Left forelimb (tissue), 1 donor: ENCODE results near the gene ZFAND3.

Experiments used
- DNase-seq: peaks from one replicate; pipeline ENCODE4 v3.0.0-alpha.2; 2018; ENCODE audit warnings: low spot score

ZFAND3 gene

DNA sequence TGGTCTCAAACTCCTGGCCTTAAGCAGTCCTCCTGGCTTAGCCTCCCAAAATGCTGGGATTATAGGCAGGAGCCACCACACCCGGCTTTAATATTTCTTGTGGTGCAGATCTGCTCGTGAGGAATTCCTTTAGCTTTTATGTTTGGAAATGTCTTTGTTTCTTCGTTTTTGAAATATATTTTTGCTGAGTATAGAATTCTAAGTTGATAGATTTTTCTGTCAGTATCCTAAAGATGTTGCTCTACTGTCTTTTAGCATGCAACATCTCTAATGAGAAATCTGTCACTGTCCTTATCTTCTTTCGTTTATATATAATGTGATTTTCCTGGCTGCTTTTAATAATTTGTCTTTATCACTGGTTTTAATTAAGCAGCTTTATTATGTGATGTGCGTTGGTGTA is 75.1 kb downstream of the ZFAND3 start:
- DNase-seq, result no peak

DNA sequence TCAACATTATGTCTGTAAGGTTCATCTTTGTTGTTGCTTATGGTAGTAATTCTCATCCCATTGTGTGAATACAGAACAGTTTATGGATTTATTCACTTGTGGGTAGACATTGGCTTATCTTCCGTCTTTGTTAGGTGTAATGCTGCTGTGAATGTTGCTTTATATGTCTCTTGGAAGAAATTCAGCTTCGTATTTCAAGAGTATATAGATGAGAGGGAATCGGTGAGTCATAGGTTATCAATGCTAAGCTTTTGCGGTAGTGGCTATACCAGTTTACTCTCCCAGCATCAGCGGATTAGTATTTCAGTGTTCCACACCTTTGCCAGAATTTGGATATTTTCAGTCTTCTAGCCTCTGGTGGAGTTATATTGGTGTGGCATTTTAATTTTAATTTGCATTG is 77.8 kb downstream of the ZFAND3 start:
- no peak for DNase-seq

GRCh38 chr6:37897818-37898515 is 78.4 kb downstream of the ZFAND3 start:
- DNase-seq, result no peak

GRCh38 chr6:37903351-37904340 is 84.1 kb downstream of the ZFAND3 start:
- DNase-seq, result no peak

- no peak for DNase-seq
Observed at GRCh38 chr6:37904590-37904989, 85.1 kb downstream of the ZFAND3 start.

DNA sequence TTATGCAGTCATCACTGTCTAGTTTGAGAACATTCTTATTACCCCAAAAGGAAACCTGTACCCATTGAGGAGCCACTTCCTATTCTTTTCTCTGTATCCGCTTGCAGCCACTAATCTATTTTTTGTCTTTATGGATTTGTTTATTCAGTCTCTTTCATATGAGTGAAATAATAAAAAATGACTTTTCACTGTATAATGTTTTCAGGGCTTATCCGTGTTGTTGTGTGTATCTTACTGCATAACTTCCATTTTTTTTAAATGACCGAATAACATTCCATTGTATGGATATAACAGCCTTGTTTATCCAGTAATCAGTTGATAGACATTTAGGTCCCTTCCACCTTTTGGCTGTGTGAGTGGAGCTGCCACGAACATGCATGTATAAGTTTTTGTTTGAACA is 86.6 kb downstream of the ZFAND3 start:
- no peak for DNase-seq

GRCh38 chr6:37910998-37911397 is 91.5 kb downstream of the ZFAND3 start:
- no peak for DNase-seq

DNA sequence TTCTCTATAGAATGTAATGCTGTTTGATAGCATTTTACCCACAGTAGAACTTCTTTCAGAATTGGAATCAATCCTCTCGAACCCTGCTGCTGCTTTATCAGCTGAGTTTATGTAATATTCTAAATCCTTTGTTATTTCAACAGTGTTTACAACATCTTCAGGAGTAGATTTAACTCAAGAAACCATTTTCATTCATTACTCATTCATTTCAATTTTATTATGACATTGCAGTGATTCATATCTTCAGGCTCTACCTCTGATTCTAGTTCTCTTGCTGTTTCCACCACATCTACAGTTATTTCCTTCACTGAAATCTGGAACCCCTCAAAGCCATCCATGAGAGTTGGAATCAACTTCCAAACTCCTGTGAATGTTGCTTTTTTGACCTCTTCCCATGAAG is 93.7 kb downstream of the ZFAND3 start:
- no peak for DNase-seq

GRCh38 chr6:37915463-37915862 is 95.9 kb downstream of the ZFAND3 start:
- no peak for DNase-seq

DNA sequence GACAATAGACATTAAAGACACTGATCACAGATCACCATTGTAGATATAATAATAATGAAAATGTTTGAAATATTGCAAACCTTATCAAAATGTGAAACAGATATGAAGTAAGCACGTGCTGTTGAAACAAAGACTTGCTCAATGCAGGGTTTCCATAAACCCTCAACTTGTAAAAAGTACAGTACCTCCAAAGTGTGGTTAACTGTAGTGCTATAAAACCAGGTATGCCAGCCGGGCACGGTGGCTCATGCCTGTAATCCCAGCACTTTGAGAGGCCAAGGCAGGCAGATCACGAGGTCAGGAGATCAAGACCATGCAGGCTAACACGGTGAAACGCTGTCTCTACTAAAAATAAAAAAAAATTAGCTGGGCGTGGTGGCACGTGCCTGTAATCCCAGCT is 96.6 kb downstream of the ZFAND3 start:
- DNase-seq, result no peak

DNA sequence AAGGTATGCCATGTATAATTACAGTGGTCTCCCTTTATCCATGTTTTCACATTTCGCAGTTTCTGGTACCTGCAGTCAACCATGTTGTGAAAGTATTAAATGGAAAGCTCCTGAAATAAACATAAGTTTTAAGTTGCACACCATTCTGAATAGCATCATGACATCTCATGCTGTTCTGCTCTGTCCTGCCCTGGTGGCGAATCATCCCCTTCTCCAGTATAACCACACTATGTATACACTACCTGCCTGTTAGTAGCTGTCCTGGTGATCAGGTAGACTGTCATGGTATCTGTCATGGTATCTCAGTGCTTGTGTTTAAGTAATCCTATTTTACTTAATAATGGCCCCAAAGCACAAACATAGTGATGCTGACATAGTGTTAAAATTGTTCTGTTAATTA is 97.1 kb downstream of the ZFAND3 start:
- no peak for DNase-seq

DNA sequence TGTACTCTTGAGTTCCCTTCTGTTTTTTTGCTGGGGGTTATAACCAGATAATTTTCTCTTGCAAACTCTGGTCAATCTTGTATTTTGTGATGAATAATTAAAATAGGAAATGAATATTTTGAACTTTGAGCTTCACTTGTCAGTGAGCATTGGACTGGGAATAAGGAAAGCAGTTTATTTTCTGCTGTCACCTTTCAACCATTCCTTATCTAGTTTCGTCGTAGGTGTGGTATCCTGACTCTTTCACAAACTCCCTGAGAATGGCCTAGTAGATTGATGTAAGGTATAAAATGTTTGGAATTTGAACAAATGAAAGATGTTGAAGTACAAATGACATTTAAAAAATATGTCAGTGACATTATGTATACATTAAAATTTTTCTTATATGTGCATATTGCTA is 98.0 kb downstream of the ZFAND3 start:
- no peak for DNase-seq

DNA sequence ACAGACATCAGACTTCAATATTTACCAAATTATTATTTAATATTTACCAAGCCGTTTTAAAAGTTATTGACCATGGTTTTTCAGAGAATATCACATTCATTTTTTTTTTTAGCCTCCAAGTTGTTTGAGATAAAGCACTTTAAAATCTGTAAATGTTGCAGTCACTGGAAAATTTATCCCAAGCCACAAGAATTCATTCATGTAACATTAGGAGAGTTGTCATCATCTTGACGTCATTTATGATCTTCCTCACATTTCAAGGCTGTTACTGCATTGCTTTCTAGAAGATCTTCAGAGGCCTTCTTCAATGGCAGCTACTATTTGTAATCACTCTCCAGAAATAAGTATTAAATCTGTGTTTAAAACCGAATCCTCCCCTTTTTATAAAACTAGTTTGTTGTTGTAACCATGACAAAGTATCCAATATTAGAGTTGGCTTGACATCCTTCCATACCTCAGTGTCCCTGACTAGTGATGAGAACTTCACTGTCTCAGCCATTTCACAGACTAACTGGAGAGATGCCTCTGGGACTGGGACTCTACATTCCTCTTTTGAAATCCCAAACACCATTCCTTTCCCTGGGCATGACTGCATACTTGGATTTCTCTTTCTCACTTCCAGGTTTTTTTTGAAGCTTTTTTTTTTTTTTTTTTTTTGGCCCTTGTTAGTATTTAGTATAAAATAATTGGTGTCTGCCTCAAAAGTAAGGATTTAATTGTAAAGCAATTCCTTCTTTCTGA is 100.1 kb downstream of the ZFAND3 start:
- DNase-seq, result no peak

- no peak for DNase-seq
Observed at GRCh38 chr6:37920667-37921066, 101.1 kb downstream of the ZFAND3 start.

- DNase-seq, result no peak
Observed at GRCh38 chr6:37922563-37922962, 103.0 kb downstream of the ZFAND3 start.

- DNase-seq, result no peak
Observed at GRCh38 chr6:37923514-37923913, 104.0 kb downstream of the ZFAND3 start.

- no peak for DNase-seq
Observed at GRCh38 chr6:37926661-37927060, 107.1 kb downstream of the ZFAND3 start.

DNA sequence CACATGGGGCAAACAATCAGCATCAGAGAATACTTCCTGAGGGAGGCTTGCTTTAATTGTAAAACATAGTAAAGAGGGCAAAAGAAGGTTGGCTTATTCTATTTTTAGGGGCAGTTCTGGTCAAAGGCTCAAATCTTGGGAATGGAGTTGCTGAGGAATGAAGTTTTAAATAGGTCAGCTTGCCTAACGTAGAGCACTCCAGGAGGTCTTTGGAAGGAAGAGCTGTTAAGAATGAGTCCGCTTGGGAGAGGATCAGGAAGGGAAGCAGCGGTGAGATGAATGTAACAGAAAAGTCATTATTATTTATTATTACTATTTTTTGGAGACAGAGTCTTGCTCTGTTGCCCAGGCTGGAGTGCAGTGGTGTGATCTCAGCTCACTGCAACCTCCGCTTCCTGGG is 108.7 kb downstream of the ZFAND3 start:
- DNase-seq, result no peak

DNA sequence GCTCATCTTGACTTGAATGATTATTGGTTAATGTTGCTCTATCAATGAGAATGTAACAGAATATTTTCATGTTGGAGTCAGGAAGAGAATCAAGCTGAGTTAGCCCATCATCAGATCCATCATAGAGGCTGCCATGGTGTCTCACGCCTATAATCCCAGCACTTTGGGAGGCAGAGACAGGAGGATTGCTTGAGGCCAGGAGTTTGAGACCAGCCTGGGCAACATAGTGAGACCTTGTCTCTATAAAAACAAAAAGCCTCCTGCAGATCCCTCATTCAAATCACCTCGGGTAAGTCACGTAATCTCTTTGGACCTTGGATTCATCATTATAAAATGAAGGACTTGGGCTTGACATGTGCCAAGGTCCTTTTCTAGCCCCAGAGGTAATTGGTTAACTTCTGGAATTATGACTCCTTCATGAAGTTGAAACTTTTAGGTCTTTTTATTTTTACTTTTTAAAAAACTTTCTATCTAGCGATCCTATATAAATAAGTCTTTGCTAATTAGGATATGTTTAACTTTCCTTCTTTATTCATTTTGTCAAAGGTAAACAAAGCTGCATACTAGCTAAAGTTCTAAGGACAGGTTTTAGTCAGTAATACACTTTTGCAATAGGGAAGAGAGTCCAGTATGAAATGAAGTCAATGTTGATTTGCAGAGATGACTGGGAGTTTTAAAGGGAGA is 110.9 kb downstream of the ZFAND3 start:
- DNase-seq, result no peak

DNA sequence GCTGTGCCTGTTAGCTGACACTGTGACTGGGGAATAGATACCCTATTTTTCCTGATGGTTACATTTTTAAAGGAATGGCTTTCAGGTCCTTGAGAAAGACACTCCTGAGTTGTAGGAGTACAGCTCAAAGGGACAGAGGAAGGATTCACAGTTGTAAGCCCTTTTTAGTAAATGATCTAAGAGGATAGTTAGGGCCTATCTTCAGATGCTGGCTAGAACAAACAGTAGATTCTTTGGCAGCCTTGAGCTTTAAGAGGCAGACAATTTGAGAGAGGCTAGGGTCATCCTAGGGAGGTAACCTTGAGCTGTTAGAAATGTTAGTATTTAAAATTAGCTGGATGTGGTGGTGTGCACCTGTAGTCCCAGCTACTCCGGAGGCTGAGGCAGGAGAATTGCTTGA is 111.5 kb downstream of the ZFAND3 start:
- DNase-seq, result no peak

GRCh38 chr6:37934276-37934675 is 114.7 kb downstream of the ZFAND3 start:
- DNase-seq, result no peak

- no peak for DNase-seq
Observed at GRCh38 chr6:37936150-37936549, 116.6 kb downstream of the ZFAND3 start.
